NCI-H1105 (cell line): Measurements from ENCODE around the gene LOXL1.

Experiments used
- DNase-seq: peaks from one replicate; lab custom pipeline; 2025; lab: John Stamatoyannopoulos, UW

The LOXL1 gene

GRCh38 chr15:73899197-73900094 is 26.8 kb upstream of the LOXL1 start:
- no peak for DNase-seq

GRCh38 chr15:73900095-73900712 is 26.1 kb upstream of the LOXL1 start:
- DNase-seq = no peak

- DNase-seq = no peak
Observed at GRCh38 chr15:73901126-73901810, 25.0 kb upstream of the LOXL1 start.

GRCh38 chr15:73902121-73903020 is 23.9 kb upstream of the LOXL1 start:
- DNase-seq = no peak

GRCh38 chr15:73904026-73904815 is 22.0 kb upstream of the LOXL1 start:
- no peak for DNase-seq

GRCh38 chr15:73905225-73905827 is 20.9 kb upstream of the LOXL1 start:
- no peak for DNase-seq

- DNase-seq = no peak
Observed at GRCh38 chr15:73906346-73907034, 19.8 kb upstream of the LOXL1 start.

- no peak for DNase-seq
Observed at GRCh38 chr15:73907035-73907408, 19.2 kb upstream of the LOXL1 start.

- DNase-seq = peak; percentile 6
Observed at GRCh38 chr15:73908030-73908821, 18.0 kb upstream of the LOXL1 start.

GRCh38 chr15:73908822-73909122 is 17.5 kb upstream of the LOXL1 start:
- no peak for DNase-seq

- DNase-seq = no peak
Observed at GRCh38 chr15:73909651-73910050, 16.6 kb upstream of the LOXL1 start.

- no peak for DNase-seq
Observed at GRCh38 chr15:73910522-73911303, 15.5 kb upstream of the LOXL1 start.

GRCh38 chr15:73912030-73912596 is 14.1 kb upstream of the LOXL1 start:
- no peak for DNase-seq

- DNase-seq = no peak
Observed at GRCh38 chr15:73914145-73914544, 12.1 kb upstream of the LOXL1 start.

GRCh38 chr15:73915082-73915481 is 11.2 kb upstream of the LOXL1 start:
- no peak for DNase-seq

GRCh38 chr15:73918784-73919183 is 7.5 kb upstream of the LOXL1 start:
- no peak for DNase-seq

- DNase-seq = no peak
Observed at GRCh38 chr15:73919706-73920105, 6.6 kb upstream of the LOXL1 start.

GRCh38 chr15:73921254-73921925 is 4.9 kb upstream of the LOXL1 start:
- no peak for DNase-seq
